ENCODE results near the gene NUB1. TPM values are rescaled to one million over a fixed set of nuclear protein-coding genes. Genes with fewer than 3 reads are reported as not detected.
A peak's percentile ranks its signal among the peaks of the same experiment; 100 is the strongest.

The NUB1 gene
- total RNA-seq, 4 donors from 2014 or later: 16.8 to 46.7 (median 26.1) TPM

DNA sequence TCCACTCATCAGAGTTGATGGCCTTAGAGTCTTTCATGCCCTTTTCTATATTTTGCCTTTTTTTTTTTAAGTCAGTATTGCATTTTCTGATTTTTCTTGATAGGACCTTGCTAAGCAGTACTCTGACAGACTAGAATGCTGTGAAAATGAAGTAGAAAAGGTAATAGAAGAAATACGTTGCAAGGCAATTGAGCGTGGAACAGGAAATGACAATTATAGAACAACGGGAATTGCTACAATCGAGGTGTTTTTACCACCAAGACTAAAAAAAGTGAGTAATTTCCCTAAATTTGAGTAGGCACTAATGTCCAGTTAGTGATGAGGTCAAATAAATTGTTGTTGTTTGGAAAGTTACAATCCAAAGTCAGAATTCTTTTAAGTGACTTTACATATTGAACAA, 7.4 kb downstream of the NUB1 start:
- WGBS, 2 donors: 61 to 62% methylated on average over 4 of the region's 4 CpGs
- no peak for TF ChIP-seq POLR2A (IDR thresholded peaks at IDR 0.05)
- TF ChIP-seq, protein P1, sequence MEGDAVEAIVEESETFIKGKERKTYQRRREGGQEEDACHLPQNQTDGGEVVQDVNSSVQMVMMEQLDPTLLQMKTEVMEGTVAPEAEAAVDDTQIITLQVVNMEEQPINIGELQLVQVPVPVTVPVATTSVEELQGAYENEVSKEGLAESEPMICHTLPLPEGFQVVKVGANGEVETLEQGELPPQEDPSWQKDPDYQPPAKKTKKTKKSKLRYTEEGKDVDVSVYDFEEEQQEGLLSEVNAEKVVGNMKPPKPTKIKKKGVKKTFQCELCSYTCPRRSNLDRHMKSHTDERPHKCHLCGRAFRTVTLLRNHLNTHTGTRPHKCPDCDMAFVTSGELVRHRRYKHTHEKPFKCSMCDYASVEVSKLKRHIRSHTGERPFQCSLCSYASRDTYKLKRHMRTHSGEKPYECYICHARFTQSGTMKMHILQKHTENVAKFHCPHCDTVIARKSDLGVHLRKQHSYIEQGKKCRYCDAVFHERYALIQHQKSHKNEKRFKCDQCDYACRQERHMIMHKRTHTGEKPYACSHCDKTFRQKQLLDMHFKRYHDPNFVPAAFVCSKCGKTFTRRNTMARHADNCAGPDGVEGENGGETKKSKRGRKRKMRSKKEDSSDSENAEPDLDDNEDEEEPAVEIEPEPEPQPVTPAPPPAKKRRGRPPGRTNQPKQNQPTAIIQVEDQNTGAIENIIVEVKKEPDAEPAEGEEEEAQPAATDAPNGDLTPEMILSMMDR (IDR thresholded peaks at IDR 0.05): no peak
- peak overlapping the region in 3 of 4 donors; percentile 66 to 87 (median 86) for H3K27ac ChIP-seq

DNA sequence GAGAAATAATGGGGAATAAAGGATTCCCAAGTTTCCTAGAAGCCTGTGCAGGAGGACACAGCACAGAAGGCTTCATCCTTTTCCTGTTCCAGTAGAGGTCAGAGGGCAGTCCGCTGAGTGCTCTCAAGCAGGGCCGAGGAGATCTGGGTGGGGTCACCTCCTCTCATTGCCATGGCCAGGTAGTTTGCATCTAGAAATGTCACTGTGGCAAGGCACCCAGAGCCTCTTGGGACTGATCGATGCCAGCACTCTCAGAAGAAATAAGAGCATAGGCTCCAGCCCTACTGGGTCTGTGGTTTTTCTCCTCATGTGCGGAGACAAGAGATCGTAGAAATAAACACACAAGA, 7.9 kb downstream of the NUB1 start:
- Histone ChIP-seq H3K27ac (peak overlapping the region; percentile 64 to 87 (median 76)), H3K4me1 (peaks cover 7 to 38% (median 10%) of the 10 kb centered on the region in 3 donors), H3K27me3 (no peaks in the 10 kb centered on the region), H3K9me3 (no peaks in the 10 kb centered on the region), H3K36me3 (peaks cover 8 to 96% (median 9%) of the 10 kb centered on the region in 3 donors), H3K4me3 (peak overlapping the region in 3 of 4 donors; percentile 38 to 59 (median 46))
- 35 to 59% methylated on average over 2 to 5 of the region's 5 CpGs for WGBS, 2 donors
- no peak for DNase-seq
- intact Hi-C loops (cut with DNase I): loop anchor here (5.0 kb wide), 1 partner anchor 37 kb away; no protein-coding TSS in a partner anchor
- TF ChIP-seq POLR2A (IDR thresholded peaks at IDR 0.05): no peak
- TF ChIP-seq, protein P1 (IDR thresholded peaks at IDR 0.05): no peak

More for the DNA sequence above, 7.4 kb downstream of the NUB1 start:
- peaks cover 8 to 95% (median 9%) of the 10 kb centered on the region in 3 donors for H3K36me3 ChIP-seq
- no peak overlapping the region for H3K4me3 ChIP-seq
- intact Hi-C loops (cut with DNase I): loop anchor here (5.0 kb wide), 1 partner anchor 37 kb away; no protein-coding TSS in a partner anchor
- H3K9me3 ChIP-seq: no peaks in the 10 kb centered on the region
- no peak for DNase-seq
- H3K27me3 ChIP-seq: no peaks in the 10 kb centered on the region
- H3K4me1 ChIP-seq: peaks cover 7 to 41% (median 10%) of the 10 kb centered on the region in 3 donors

DNA sequence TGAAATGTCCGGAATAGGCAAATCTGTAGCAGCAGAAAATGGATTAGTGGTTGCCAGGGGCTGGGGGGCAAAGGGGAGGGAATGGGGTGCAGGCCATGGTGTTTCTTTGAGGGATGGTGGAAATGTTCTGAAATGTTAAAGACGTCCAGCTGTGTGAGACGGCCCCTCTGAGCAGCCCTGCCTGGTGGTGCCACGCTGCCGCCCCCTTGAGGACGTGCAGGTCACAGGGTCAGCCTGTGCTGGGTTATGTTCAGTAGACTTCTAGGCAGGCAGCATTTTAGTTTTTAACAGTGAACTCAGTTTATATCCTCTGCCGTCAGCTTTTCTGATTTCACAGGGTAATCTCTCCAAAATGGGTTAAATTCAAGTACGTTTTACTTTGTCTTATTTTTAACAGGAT, 9.4 kb downstream of the NUB1 start:
- Histone ChIP-seq H3K27me3 (no peaks in the 10 kb centered on the region), H3K4me1 (peaks cover 7 to 35% (median 10%) of the 10 kb centered on the region in 3 donors), H3K36me3 (peaks cover 2 to 96% (median 8%) of the 10 kb centered on the region in 3 donors), H3K9me3 (no peaks in the 10 kb centered on the region), H3K4me3 (no peak overlapping the region), H3K27ac (no peak overlapping the region)
- no peak for TF ChIP-seq POLR2A (IDR thresholded peaks at IDR 0.05)
- TF ChIP-seq, protein P1 (IDR thresholded peaks at IDR 0.05): peak in 1 of 6 experiments; percentile 5
- intact Hi-C loops (cut with DNase I): no loop called here
- DNase-seq: no peak
- 47 to 57% methylated on average over 7 to 8 of the region's 8 CpGs for WGBS, 2 donors

DNA sequence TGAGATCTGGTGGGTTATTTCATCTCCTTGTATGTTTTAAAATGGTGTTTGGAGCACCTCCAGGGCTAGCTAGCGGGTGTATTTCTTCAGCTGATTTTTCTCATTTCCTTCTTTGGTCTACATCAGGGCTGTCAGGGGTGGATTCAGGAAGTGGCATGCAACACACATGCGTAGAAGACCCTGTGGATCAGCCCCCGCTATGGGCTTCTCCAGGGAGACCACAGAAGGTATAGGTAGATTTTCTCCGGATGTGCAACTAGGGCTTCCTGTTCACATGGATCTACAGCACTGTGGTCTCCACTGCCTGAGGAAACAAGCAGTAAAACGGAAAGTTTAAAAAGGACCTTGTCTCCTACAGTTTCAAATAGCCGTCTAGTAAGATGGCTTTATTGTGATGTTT, 10.4 kb downstream of the NUB1 start:
- H3K4me3 ChIP-seq: no peak overlapping the region
- H3K9me3 ChIP-seq: no peaks in the 10 kb centered on the region
- peaks cover 6 to 96% (median 17%) of the 10 kb centered on the region in 3 donors for H3K36me3 ChIP-seq
- no peak for TF ChIP-seq POLR2A (IDR thresholded peaks at IDR 0.05)
- TF ChIP-seq, protein P1 (IDR thresholded peaks at IDR 0.05): no peak
- 57 to 58% methylated on average over 3 to 6 of the region's 6 CpGs for WGBS, 2 donors
- no peak for DNase-seq
- no peak overlapping the region for H3K27ac ChIP-seq
- H3K27me3 ChIP-seq: no peaks in the 10 kb centered on the region
- peaks cover 7 to 34% (median 10%) of the 10 kb centered on the region in 3 donors for H3K4me1 ChIP-seq
- intact Hi-C loops (cut with DNase I): no loop called here

DNA sequence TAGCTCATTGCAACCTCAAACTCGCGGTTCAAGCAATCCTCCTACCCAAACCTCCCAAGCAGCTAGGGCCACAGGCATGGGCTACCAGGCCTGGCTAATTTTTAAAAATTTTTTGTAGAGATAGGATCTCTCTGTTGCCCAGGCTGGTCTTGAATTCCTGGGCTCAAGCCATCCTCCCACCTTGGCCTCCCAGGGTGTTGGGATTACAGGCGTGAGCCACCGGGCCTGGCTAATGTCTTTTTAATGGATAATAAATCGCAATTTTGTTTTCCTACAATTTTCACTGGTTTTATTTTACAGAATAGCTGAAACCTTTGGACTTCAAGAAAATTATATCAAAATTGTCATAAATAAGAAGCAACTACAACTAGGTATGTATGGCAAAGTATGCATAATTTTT, 10.9 kb downstream of the NUB1 start:
- WGBS, 2 donors: 68 to 85% methylated on average over 5 of the region's 5 CpGs
- no peaks in the 10 kb centered on the region for H3K27me3 ChIP-seq
- peaks cover 7 to 34% (median 10%) of the 10 kb centered on the region in 3 donors for H3K4me1 ChIP-seq
- intact Hi-C loops (cut with DNase I): no loop called here
- H3K9me3 ChIP-seq: no peaks in the 10 kb centered on the region
- H3K4me3 ChIP-seq: no peak overlapping the region
- no peak for TF ChIP-seq POLR2A (IDR thresholded peaks at IDR 0.05)
- TF ChIP-seq, protein P1 (IDR thresholded peaks at IDR 0.05): no peak
- DNase-seq: no peak
- no peak overlapping the region for H3K27ac ChIP-seq
- peaks cover 6 to 96% (median 23%) of the 10 kb centered on the region in 3 donors for H3K36me3 ChIP-seq
